ENCODE results near the gene SF3A2.

Gene SF3A2

GRCh38 chr19:2260341-2260805 is 23.7 kb downstream of the SF3A2 start:
- in situ Hi-C loops (cut with HindIII; ENCODE audit: low pct_ligation_motif_present, low pct_unique_long_range_greater_than_20kb, low sequenced_read_pairs) = no loop called here
- no peak for DNase-seq

DNA sequence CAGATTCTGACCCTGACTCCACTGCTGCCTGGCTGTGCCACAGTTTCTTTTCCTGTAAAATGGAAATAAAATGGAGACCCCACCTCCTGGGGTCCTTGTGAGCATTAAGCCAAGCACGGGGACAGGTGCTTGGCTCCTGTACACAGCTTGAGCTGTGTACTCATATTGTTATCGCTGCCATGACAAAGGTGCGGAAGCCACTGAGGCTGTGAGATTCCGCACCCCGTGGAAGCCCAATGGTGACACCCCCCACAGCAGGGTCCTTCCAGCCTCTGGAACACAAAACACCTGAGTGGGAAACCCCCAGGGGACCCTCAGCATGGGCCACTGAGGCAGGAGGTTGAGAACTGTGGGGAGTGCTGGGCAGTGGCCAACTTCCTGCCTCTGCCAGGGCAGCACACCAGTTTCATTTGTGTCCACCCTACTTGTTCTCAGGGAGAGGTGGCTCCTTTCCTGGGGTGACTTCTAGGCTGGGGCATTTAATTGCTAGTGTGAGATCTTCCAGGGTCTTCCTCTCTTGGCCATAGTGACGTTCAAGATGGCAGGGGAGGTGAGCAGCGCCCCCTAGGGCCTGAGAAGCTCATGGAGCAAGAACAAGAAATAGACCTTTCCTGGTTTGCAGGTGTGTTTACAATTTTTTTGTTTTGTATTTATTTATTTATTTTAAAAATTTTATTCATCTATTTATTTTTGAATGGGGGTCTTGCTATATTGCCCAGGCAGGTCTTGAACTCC is 25.0 kb downstream of the SF3A2 start:
- peak; percentile 28 for DNase-seq

GRCh38 chr19:2266183-2266993 is 29.8 kb downstream of the SF3A2 start:
- DNase-seq = no peak
- in situ Hi-C loops (cut with HindIII; ENCODE audit: low pct_ligation_motif_present, low pct_unique_long_range_greater_than_20kb, low sequenced_read_pairs) = no loop called here

More for the DNA sequence above, 25.0 kb downstream of the SF3A2 start:
- in situ Hi-C loops (cut with HindIII; ENCODE audit: low pct_ligation_motif_present, low pct_unique_long_range_greater_than_20kb, low sequenced_read_pairs) = no loop called here

GRCh38 chr19:2268480-2268830 is 31.8 kb downstream of the SF3A2 start:
- DNase-seq = no peak
- in situ Hi-C loops (cut with HindIII; ENCODE audit: low pct_ligation_motif_present, low pct_unique_long_range_greater_than_20kb, low sequenced_read_pairs) = no loop called here

DNA sequence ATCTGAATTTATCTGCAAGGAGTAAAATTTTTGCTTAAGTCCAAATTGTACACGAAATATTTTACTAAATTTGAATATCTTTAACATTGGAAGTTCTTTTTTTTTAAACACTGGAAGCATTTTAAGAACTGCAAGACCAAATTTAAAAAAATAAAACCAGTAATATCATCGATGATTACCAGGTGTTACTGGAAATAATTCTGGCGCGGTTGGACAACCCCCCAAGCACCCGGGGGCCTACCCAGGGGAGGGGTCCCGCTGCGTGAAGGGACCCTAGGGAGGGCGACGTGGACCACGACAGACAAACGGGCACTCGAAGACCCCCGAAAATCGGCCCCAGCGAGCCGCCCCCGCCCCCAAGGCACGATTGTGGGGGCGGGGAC is 32.2 kb downstream of the SF3A2 start:
- in situ Hi-C loops (cut with HindIII; ENCODE audit: low pct_ligation_motif_present, low pct_unique_long_range_greater_than_20kb, low sequenced_read_pairs) = no loop called here
- no peak for DNase-seq

DNA sequence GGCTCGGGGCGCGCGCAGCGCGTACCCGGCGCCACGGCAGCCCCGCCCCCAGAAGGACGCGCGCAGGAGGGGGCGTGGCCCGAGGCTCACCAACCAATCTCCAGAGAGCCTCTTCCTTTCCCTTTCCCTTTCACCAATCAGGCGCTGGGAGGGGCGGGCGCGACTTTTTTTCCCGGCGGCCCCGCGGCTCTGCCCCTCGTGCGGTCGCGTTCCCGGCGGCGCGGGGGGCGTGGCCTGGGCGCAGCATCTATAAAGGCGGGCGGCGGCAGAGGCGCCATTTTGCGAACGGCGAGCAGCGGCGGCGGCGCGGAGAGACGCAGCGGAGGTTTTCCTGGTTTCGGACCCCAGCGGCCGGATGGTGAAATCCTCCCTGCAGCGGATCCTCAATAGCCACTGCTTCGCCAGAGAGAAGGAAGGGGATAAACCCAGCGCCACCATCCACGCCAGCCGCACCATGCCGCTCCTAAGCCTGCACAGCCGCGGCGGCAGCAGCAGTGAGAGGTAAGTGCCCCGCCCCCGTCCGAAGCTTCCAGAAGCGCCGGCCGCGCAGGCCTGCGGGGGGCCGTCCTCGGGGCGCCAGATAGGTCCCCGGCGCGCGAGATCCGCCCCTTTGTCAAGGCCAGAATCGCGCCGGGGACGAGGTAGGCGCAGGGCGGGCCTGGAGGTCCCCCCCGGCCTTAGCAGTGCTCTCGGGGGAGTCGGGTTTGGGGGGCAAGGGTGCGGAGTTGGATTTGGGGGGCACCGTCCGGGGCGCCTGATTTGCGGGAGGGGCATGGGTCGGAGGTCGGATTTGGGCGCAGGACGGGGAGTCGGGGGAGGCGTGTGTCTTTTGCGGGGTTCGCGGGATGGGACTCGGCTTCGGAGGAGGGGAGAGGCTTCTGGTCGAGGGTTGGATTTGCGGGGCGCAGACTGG is 32.9 kb downstream of the SF3A2 start:
- DNase-seq = peak; percentile 92
- in situ Hi-C loops (cut with HindIII; ENCODE audit: low pct_ligation_motif_present, low pct_unique_long_range_greater_than_20kb, low sequenced_read_pairs) = no loop called here

- in situ Hi-C loops (cut with HindIII; ENCODE audit: low pct_ligation_motif_present, low pct_unique_long_range_greater_than_20kb, low sequenced_read_pairs) = no loop called here
- no peak for DNase-seq
Measured at GRCh38 chr19:2270157-2270422, 33.5 kb downstream of the SF3A2 start.

- peak; percentile 71 for DNase-seq
- in situ Hi-C loops (cut with HindIII; ENCODE audit: low pct_ligation_motif_present, low pct_unique_long_range_greater_than_20kb, low sequenced_read_pairs) = no loop called here
Measured at GRCh38 chr19:2270423-2271233, 34.0 kb downstream of the SF3A2 start.

- peak; percentile 62 for DNase-seq
- in situ Hi-C loops (cut with HindIII; ENCODE audit: low pct_ligation_motif_present, low pct_unique_long_range_greater_than_20kb, low sequenced_read_pairs) = no loop called here
Measured at GRCh38 chr19:2271234-2272103, 34.8 kb downstream of the SF3A2 start.

DNA sequence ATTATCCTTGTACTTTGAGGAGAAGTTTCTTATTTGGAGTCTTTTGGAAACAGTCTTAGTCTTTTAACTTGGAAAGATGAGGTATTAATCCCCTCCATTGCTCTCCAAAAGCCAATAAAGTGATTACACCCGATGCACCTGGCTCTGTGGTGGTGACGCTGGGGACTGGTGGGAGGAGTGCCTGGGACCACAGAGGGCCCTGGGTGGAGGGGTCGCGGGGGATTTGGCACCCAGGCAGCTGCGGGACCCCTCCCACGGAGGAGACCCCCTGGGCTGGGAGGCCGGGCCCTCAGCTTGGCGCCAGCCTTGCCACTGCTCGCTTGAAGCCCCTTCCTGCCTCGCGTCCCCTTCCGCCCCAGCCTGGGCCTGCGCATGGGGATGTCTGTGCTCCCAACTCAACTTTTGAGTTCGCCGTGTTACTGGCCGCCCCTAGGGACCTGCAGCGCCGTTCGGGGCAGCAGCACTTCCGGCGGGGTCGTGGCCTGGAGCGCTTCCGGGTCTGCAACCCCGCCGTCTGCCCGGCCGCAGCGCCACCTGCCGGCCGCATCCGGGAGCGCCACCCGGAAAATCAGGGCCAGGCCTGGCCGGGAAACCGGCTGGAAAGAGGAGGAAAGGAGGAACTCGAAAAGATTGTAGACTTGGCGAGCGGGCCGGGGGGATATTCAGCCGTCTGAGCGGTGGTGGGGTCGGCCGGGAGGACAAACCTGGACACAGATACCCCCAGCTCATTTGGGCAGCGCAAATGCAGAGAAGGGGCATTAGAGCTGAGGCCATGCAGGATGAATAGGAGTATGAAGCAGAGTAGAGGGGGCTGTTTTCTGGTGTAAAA is 36.9 kb downstream of the SF3A2 start:
- DNase-seq = peak; percentile 65
- in situ Hi-C loops (cut with HindIII; ENCODE audit: low pct_ligation_motif_present, low pct_unique_long_range_greater_than_20kb, low sequenced_read_pairs) = no loop called here

DNA sequence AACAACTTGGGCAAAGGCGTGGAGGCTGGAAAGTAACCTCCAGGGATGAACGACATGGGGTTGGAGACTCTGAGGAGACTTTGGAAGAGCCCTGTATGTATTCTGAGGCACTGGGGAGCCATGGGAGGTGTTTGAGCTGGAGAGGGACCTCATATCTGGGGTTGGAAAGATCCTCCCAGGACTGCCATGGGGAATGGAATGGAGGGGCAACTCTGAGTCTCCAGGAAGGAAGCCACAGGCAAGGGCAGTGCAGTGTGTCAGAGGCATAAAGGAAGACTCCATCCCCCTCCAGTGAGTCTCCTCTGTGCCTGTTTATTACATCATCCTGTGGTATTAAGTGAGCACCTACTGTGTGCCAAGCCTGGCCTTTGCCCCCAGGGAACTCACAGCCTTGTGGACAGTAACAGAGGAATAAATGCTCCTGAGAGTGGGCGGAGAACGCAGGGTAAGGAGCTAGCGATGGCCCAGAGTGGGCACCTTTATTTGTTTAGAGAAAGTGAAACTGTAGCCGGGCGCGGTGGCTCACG is 37.6 kb downstream of the SF3A2 start:
- in situ Hi-C loops (cut with HindIII; ENCODE audit: low pct_ligation_motif_present, low pct_unique_long_range_greater_than_20kb, low sequenced_read_pairs) = no loop called here
- DNase-seq = no peak

- in situ Hi-C loops (cut with HindIII; ENCODE audit: low pct_ligation_motif_present, low pct_unique_long_range_greater_than_20kb, low sequenced_read_pairs) = no loop called here
- peak; percentile 59 for DNase-seq
Measured at GRCh38 chr19:2274931-2275535, 38.4 kb downstream of the SF3A2 start.

DNA sequence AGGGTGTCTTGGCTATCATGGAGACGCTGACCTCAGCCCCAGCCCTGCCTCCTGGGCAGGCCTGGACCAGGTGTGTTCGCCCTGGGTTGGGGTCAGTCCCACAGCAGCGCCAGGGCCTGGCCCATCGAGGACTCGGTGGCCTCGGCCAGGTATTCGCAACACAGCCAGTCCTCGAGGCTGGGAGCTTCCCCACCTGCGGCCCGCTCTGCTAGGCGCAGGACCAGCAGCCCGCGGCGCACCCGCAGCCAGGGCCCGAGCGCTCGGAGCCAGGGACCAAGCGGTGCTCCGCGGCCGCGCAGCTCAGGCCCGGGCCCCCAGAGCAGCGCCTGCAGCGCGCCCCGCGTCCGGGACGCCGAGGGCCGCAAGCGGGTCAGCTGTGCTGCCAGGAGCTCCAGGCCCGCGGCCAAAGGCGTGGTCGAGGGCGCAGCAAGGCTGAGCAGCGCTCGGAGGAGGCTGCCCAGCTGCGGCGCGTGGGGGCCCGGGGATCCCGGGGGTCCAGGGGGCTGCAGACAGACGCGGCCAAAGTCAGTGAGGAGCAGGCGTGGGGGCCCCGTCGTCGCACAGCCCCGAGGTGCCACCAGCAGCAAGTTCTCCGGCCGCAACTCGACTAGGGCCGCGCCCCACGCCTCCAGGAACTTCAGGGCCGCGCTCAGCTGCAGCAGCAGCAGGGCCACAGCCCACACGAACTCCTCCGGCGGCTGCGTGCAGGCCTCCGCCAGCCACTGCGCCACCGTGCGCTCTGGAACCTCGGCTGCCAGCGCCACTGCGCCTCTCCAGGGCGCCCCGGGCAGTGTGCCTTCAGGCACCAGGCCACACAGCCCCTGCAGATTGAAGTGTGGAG is 39.2 kb downstream of the SF3A2 start:
- in situ Hi-C loops (cut with HindIII; ENCODE audit: low pct_ligation_motif_present, low pct_unique_long_range_greater_than_20kb, low sequenced_read_pairs) = no loop called here
- DNase-seq = no peak

- no peak for DNase-seq
- in situ Hi-C loops (cut with HindIII; ENCODE audit: low pct_ligation_motif_present, low pct_unique_long_range_greater_than_20kb, low sequenced_read_pairs) = no loop called here
Measured at GRCh38 chr19:2276429-2276986, 39.9 kb downstream of the SF3A2 start.

DNA sequence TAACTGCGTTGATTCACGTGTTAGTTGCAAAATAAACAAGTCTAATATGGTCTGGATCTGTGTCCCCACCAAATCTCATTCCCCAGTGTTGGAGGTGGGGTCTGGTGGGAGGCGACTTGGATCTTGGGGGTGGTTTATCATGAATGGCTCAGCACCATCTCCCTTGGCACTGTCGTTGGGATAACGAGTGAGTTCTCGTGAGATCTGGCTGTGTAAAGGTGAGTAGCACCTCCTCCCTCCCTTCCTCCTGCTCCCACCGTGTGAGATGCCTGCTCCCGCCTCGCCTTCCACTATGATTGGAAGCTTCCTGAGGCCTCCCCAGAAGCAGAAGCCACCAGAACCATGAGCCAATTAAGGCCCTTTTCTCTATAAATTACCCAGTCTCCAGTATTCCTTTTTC is 40.5 kb downstream of the SF3A2 start:
- in situ Hi-C loops (cut with HindIII; ENCODE audit: low pct_ligation_motif_present, low pct_unique_long_range_greater_than_20kb, low sequenced_read_pairs) = no loop called here
- DNase-seq = no peak

Data from ACHN (cell line).